GM13977 (cell line): ENCODE results near the gene CRELD1.

Source experiments
- DNase-seq: peaks from one replicate; pipeline ENCODE4 v3.0.0; 2012; ENCODE audit warnings: low spot score
- CTCF ChIP-seq: IDR thresholded peaks from 2 replicates; pipeline ENCODE4 v1.5.1; 2012; ENCODE audit warnings: mild to moderate bottlenecking, control low read depth; ENCODE audit not compliant: insufficient read depth; ENCODE audit errors: extremely low read depth, missing control alignments
- in situ Hi-C: fragments of 300-500 bp; cut with MboI; formaldehyde crosslinking; loops from one replicate; pipeline ENCODE4 v1.12.0; 2022; ENCODE audit warnings: low sequenced_read_pairs, low pct_unique_long_range_greater_than_20kb, mixed read lengths, inconsistent platforms; ENCODE audit not compliant: unreplicated experiment

Gene CRELD1

DNA sequence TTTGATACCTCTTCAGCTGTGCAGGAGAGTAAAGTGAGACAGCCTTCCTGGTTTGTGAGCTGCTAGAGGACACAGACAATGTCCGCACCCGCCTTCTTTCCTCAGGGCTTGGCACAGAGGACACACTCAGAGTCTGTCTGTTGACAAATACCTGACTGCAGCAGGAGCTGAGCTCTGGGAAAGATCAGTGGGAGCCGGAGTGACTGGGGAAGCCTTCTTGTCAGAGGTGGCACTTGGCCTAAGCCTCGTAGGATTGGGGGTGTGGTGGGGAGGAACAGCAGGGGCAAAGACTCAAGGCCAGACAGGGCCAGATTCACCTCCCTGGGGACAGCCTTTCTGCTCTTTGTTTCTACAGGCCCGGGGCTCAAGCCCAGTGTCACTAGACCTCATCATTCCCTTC, 20.0 kb upstream of the CRELD1 start:
- in situ Hi-C loops = no loop called here
- TF ChIP-seq CTCF = no peak
- DNase-seq = no peak

DNA sequence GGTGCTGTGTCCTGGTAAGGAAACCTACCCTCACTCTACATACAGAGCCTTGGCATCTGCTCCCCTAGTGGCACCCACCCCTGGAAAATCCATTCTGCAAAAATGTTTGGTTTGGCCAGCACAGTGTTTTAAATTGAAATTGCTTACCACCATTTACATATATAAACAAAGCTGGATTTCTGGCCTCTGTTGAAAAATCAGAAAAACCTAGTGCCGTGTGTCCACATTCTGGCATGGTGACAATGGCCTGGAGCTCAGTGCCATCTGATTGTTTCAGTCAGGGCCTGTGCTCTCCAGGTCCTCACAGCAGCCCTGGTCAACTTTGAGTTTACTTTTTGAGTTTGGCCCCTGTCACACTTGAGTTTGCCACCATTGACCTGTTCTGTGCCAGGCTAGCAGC, 19.6 kb upstream of the CRELD1 start:
- in situ Hi-C loops = no loop called here
- DNase-seq = no peak
- no peak for TF ChIP-seq CTCF

DNA sequence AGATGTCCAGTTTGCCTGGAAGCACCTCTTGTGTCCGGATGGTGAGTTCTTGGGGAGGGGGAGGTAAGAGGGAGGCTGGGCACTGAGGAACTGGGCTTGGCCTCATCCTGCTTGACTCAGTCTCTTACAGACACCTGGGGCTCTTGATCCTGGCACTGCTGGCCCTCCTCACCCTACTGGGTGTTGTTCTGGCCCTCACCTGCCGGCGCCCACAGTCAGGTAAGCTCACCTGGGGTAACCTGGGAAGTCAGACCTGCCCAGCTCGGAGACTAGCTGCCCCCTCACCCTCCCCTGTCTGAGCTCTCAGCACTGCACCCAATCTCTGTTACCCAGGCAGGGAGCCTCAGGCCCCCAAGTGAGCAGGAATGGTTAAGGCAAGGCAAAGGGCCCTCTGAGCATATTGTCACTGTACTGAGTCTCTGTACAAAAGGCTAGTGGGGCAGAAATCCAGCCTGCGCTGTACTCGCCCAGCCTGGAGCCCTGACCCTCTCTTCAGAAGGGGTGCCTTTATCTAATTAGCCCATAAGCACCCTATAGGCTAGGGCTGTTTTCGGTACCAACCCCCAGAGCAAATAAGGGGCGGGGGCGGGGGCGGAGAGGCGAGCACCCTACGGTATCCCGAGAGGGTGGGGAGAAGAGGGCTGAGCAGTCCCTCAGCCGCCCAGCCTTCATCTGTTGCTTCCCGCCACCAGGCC, 18.9 kb upstream of the CRELD1 start:
- in situ Hi-C loops = no loop called here
- no peak for TF ChIP-seq CTCF
- peak; percentile 49 for DNase-seq

DNA sequence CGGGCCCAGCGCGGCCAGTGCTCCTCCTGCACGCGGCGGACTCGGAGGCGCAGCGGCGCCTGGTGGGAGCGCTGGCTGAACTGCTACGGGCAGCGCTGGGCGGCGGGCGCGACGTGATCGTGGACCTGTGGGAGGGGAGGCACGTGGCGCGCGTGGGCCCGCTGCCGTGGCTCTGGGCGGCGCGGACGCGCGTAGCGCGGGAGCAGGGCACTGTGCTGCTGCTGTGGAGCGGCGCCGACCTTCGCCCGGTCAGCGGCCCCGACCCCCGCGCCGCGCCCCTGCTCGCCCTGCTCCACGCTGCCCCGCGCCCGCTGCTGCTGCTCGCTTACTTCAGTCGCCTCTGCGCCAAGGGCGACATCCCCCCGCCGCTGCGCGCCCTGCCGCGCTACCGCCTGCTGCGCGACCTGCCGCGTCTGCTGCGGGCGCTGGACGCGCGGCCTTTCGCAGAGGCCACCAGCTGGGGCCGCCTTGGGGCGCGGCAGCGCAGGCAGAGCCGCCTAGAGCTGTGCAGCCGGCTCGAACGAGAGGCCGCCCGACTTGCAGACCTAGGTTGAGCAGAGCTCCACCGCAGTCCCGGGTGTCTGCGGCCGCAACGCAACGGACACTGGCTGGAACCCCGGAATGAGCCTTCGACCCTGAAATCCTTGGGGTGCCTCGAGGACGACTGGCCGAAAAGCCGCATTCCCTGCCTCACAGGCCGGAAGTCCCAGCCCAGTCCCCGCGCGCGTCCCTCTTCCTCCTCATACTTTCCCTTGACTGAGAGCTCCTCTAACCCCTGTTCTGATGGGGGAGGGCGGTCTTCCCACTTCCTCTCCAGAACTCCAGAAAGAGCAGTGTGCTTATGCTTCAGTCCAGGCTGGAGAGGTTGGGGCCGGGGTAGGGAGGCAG, 18.1 kb upstream of the CRELD1 start:
- in situ Hi-C loops = no loop called here
- TF ChIP-seq CTCF = peak; percentile 38
- DNase-seq = peak; percentile 50

GRCh38 chr3:9916346-9916733, 17.3 kb upstream of the CRELD1 start:
- no peak for TF ChIP-seq CTCF
- in situ Hi-C loops = no loop called here
- no peak for DNase-seq

GRCh38 chr3:9916734-9917680, 16.6 kb upstream of the CRELD1 start, which contains the start of gene IL17RC:
Gene IL17RC (plus strand): TSS chr3:9917098. CDS start chr3:9917316, 218 bp downstream.
- DNase-seq = no peak
- TF ChIP-seq CTCF = no peak
- in situ Hi-C loops = no loop called here
